ENCODE measurements around the gene ROR2. TPM values are rescaled to one million over a fixed set of nuclear protein-coding genes. Genes with fewer than 3 reads are reported as not detected.
A peak's percentile ranks its signal among the peaks of the same experiment; 100 is the strongest.

The ROR2 gene
- total RNA-seq, 4 donors from 2014 or later, result 6.3 to 32.2 (median 15.1) TPM

DNA sequence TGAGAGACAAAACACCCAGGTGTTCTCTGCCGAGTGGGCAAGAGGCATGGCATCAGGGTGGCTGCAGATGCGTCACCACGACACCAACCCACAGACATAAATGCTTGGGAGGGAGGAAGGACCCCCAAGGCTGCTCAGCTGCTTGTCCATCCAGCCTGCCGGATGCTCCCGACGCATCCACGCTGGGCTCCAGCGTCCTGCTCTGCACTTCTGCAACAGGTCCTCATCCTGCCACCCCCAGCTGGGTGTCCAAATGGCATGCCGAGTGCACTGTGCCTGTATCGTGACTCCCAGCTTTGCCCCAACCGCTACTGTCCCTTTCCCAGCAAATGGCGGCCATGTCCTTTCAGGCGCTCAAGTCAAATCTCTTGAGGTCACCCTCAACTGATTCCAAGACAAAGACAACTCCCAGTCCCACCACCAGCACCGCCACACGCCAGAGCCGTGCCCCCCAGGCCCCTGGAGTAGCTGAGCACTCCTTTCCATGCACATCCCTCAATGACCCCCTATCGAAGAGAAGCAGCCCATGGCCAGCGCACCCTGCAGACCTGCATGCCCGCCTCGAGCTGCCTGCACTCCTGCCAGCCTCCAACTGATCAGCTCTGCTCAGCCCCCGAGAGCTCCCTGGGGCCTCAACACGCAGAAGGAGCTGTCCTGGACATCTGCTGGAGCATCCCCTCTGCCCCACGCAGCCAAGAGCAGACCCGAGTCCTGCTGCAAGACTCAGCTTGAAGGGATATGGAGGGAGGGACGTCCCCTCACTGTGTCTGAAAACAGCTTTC is 116.7 kb downstream of the ROR2 start:
- TF ChIP-seq, protein P1, sequence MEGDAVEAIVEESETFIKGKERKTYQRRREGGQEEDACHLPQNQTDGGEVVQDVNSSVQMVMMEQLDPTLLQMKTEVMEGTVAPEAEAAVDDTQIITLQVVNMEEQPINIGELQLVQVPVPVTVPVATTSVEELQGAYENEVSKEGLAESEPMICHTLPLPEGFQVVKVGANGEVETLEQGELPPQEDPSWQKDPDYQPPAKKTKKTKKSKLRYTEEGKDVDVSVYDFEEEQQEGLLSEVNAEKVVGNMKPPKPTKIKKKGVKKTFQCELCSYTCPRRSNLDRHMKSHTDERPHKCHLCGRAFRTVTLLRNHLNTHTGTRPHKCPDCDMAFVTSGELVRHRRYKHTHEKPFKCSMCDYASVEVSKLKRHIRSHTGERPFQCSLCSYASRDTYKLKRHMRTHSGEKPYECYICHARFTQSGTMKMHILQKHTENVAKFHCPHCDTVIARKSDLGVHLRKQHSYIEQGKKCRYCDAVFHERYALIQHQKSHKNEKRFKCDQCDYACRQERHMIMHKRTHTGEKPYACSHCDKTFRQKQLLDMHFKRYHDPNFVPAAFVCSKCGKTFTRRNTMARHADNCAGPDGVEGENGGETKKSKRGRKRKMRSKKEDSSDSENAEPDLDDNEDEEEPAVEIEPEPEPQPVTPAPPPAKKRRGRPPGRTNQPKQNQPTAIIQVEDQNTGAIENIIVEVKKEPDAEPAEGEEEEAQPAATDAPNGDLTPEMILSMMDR (IDR thresholded peaks at IDR 0.05), result no peak
- ATAC-seq (ENCODE audit: low FRiP score) (peak; percentile 19), DNase-seq (ENCODE audit: low spot score) (no peak)

DNA sequence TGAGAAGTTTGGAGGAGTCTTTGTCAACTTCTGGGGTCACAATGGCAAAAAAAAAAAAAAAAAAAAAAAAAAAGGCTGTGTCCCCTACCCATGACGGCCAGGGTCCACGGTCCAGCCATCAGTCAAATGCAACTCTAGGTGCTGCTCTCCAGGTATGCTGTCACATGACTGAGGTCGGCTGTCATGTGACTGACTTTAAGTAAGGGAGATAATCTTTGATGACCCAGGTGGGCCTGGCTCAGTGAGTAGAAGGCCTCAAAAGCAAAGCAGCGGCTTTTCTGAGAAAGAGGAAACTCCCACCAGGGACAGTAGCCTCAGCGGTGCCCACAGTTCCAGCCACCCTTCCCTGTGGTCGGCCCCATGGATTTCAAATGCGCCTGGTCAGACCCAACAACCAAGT is 117.7 kb downstream of the ROR2 start:
- no peak for DNase-seq (ENCODE audit: low spot score)
- TF ChIP-seq, protein P1 (IDR thresholded peaks at IDR 0.05), result no peak
- ATAC-seq (ENCODE audit: low FRiP score), result no peak

DNA sequence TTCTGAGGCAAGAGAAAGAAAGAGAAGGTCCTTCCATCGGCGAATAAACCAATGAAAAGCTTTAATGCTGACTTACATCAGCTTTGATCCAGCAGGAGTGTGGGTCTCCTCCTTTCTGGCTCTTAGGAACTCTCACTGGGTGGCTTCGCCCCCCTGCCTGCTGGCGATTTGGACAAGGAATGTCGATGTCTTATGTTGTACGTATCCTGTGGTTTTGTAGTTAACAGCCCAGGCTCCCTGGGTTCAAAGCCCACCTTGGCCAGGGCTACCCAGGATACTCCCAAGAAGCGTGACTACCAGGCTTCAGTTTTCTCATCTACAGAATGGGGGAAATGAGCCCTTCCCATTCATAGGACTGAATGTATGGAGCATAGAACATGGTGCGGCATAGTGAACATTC is 124.2 kb downstream of the ROR2 start:
- ATAC-seq (ENCODE audit: low FRiP score), result no peak
- TF ChIP-seq, protein P1 (IDR thresholded peaks at IDR 0.05), result no peak
- DNase-seq (ENCODE audit: low spot score), result no peak

DNA sequence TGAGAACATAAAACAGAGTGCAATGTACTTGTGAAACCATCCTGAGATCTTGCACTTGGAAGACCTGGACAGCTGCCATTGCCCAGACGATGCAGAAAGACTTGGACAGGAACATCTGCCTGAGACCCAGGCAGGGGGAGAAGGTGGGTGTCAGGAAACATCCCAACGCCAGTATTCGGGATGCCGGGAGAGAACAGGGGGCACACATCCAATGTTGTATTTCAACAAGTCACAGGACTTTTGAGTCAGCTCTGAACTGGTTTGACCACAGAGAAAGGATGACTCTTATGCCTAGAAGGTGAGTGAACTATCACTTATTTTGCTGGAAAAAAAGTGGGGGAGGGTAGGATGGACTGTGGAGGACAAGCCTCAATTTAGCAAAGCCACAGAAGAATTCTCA is 124.6 kb downstream of the ROR2 start:
- TF ChIP-seq, protein P1 (IDR thresholded peaks at IDR 0.05), result no peak
- ATAC-seq (ENCODE audit: low FRiP score) (peak; percentile 57), DNase-seq (ENCODE audit: low spot score) (no peak)

DNA sequence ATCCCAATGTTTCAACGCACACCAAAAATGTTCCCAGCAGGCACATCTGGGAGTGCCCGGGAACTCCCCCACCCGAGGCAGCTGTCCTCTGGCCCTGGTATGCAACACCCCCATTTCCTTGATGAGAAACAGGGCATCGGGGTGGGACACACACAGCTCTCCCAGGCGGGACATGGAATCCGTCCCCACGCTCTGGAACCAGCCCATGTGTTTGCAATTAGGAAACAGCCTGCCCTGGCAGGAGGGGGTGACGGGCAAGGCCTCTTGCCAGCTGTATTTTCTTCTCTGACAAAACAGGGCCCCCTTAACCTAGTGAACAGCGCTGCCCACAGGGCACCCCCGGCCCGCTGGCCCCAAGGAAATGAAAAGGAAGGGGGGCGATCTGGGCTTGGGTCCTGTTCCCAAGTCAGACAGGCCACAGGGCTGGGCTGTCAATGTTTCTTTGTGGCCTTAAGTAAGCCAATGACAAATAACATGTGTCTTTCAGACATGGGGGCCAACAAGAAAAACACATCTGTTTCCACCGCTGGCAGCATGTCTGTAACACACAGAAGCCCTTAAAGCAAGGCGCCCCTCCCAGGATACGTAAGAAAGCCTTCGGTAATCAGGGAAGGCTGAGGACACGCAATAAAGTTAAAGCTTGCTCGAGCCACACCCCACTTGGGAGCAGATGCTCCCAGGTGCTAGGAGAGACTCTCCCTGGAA is 125.3 kb downstream of the ROR2 start:
- peak; percentile 46 for ATAC-seq (ENCODE audit: low FRiP score)
- DNase-seq (ENCODE audit: low spot score), result no peak
- TF ChIP-seq, protein P1 (IDR thresholded peaks at IDR 0.05), result no peak

DNA sequence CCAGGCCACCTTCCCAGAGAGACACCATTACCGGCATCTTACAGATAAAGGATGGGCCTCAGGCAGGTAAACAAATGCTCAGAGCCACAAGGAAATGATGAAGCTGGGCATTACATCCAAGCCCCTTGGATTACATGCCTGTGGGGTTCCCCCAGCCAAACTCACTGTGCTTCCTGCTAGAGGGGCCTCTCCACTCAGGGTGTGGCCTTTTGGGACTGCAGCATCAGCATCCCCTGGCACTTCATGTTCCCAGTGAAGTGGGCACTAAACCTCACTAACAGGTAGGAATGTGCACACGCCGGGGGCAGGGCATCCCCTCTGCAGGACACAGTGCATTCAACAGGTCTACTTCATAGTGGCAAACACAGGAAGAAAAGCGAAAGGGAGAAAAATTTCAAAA is 125.9 kb downstream of the ROR2 start:
- no peak for DNase-seq (ENCODE audit: low spot score)
- ATAC-seq (ENCODE audit: low FRiP score), result no peak
- TF ChIP-seq, protein P1 (IDR thresholded peaks at IDR 0.05), result no peak

Data from omental fat pad (tissue), 4 donors.